A673 (cell line): ENCODE data around the gene PCED1B. TPM values are rescaled to one million over a fixed set of nuclear protein-coding genes. Genes with fewer than 3 reads are reported as not detected.

ENCODE experiments used
- BruUV-seq: library from RNA; stranded (reverse); fragments of 400-500 nt; replicated peaks from 2 replicates; lab custom pipeline; 2021; lab: Mats Ljungman, UMichigan
- CTCF ChIA-PET: fragments of 300-600 bp; sonication (Branson Sonifier 250); formaldehyde crosslinking; loops from one replicate; lab custom pipeline; 2022; ENCODE audit warnings: antibody characterized with exemption; lab: Charles Lee
- POLR2A ChIA-PET: fragments of 300-600 bp; sonication (Branson Sonifier 250); formaldehyde crosslinking; loops from one replicate; lab custom pipeline; 2022; ENCODE audit warnings: antibody characterized with exemption; ENCODE audit not compliant: low non-redundant PET; lab: Charles Lee
- DNase-seq: peaks from one replicate; pipeline ENCODE4 v3.0.0-alpha.2; 2015; ENCODE audit warnings: low spot score
- H3K27ac ChIP-seq: fragments of 200-600 bp; sonication (generic); 2 replicates; pipeline ENCODE4 v1.5.1; 2016; ENCODE audit warnings: mixed run types, low read depth, mild to moderate bottlenecking, mixed read lengths, antibody characterized with exemption, low read length; ENCODE audit not compliant: poor library complexity, severe bottlenecking
- H3K27me3 ChIP-seq: fragments of 200-600 bp; sonication (generic); replicated peaks from 2 replicates; pipeline ENCODE4 v1.6.1; 2017; ENCODE audit warnings: mixed run types, low read depth, mild to moderate bottlenecking, mixed read lengths, antibody characterized with exemption, low read length; ENCODE audit not compliant: insufficient read depth, poor library complexity
- H3K36me3 ChIP-seq: fragments of 200-600 bp; sonication (generic); 2 replicates; pipeline ENCODE4 v1.6.1; 2016; ENCODE audit warnings: mixed run types, mild to moderate bottlenecking, mixed read lengths, antibody characterized with exemption, low read length; ENCODE audit not compliant: insufficient read depth, poor library complexity, severe bottlenecking
- H3K4me1 ChIP-seq: fragments of 200-600 bp; sonication (generic); 2 replicates; pipeline ENCODE4 v1.6.1; 2017; ENCODE audit warnings: mixed run types, mild to moderate bottlenecking, mixed read lengths, antibody characterized with exemption, low read length; ENCODE audit not compliant: insufficient read depth, poor library complexity, severe bottlenecking
- H3K4me3 ChIP-seq: fragments of 200-600 bp; sonication (generic); 2 replicates; pipeline ENCODE4 v1.5.1; 2016; ENCODE audit warnings: low read depth, mixed run types, mild to moderate bottlenecking, mixed read lengths, low read length; ENCODE audit not compliant: poor library complexity, severe bottlenecking
- H3K9me3 ChIP-seq: fragments of 200-600 bp; sonication (generic); 2 replicates; pipeline ENCODE4 v1.6.1; 2016; ENCODE audit warnings: mixed run types, low read depth, mild to moderate bottlenecking, mixed read lengths, antibody characterized with exemption, low read length; ENCODE audit not compliant: poor library complexity, severe bottlenecking
- EZH2 ChIP-seq: fragments of 200-600 bp; sonication (generic); IDR thresholded peaks from 2 replicates; pipeline ENCODE4 v1.6.1; 2017; ENCODE audit warnings: borderline replicate concordance, low read depth, mild to moderate bottlenecking, mixed read lengths, antibody characterized with exemption, low read length; ENCODE audit not compliant: poor library complexity, severe bottlenecking
- intact Hi-C: fragments of 100-400 bp; cut with micrococcal nuclease; formaldehyde crosslinking; loops from one replicate; pipeline ENCODE4 v1.10.0; 2022; ENCODE audit not compliant: unreplicated experiment
- total RNA-seq: library from RNA; stranded (reverse); gene quantifications from 2 replicates; pipeline ENCODE4 v1.2.3, GENCODE V29; 2021
- TF ChIP-seq, protein P1 (sequence below): fragments of 300-800, 200-600 bp; sonication (generic); conservative IDR thresholded peaks from 2 replicates; pipeline ENCODE4 v1.5.1; 2017; ENCODE audit warnings: low read depth, mild to moderate bottlenecking, antibody characterized with exemption, low read length, moderate library complexity, mixed read lengths

PCED1B gene
- total RNA-seq, 1 experiment from 2014 or later = 3.1 TPM

DNA sequence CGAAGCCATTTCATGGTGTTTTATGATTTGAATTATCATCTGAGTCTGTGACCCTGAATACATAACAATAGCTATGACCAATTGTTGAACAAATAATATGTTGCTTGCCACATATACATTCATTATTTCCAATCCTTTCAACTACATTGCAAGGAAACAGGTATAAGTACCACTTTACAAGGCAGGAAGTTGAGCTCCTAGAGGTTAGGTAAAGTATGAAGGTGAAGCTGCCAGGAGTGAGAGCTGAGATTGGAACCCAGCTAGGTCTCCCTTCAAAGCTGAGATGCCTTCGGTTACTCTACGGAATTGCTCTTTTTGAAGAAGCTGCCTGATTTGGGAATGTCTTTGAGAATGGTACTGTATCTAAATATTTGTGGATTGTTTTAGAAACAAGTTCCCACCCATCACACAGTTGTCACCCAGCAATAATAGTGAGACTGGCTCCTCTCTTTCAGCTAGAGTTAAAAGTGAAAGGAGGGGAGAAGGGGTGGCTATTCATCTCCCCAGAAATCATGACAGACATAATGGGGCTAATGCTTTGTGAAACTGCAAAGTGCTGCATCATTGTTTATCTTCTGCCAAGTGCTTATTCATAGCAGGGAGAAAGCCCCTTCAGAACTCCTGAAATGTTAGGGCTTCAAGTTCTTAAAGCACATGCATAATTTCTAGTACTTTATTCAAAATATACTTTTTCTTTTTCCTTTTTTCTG lies 76.2 kb downstream of the PCED1B start:
- Histone ChIP-seq H3K27me3 (no peaks in the 10 kb centered on the region), H3K4me1 (no peaks in the 10 kb centered on the region), H3K27ac (no peak overlapping the region), H3K9me3 (no peaks in the 10 kb centered on the region), H3K36me3 (no peaks in the 10 kb centered on the region), H3K4me3 (no peak overlapping the region)
- ChIA-PET POLR2A (no interaction called here), CTCF (no interaction called here)
- no peak for DNase-seq
- BruUV-seq = no TSS peak
- TF ChIP-seq, protein P1, sequence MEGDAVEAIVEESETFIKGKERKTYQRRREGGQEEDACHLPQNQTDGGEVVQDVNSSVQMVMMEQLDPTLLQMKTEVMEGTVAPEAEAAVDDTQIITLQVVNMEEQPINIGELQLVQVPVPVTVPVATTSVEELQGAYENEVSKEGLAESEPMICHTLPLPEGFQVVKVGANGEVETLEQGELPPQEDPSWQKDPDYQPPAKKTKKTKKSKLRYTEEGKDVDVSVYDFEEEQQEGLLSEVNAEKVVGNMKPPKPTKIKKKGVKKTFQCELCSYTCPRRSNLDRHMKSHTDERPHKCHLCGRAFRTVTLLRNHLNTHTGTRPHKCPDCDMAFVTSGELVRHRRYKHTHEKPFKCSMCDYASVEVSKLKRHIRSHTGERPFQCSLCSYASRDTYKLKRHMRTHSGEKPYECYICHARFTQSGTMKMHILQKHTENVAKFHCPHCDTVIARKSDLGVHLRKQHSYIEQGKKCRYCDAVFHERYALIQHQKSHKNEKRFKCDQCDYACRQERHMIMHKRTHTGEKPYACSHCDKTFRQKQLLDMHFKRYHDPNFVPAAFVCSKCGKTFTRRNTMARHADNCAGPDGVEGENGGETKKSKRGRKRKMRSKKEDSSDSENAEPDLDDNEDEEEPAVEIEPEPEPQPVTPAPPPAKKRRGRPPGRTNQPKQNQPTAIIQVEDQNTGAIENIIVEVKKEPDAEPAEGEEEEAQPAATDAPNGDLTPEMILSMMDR = no peak
- TF ChIP-seq EZH2 = no peak
- intact Hi-C loops = no loop called here

DNA sequence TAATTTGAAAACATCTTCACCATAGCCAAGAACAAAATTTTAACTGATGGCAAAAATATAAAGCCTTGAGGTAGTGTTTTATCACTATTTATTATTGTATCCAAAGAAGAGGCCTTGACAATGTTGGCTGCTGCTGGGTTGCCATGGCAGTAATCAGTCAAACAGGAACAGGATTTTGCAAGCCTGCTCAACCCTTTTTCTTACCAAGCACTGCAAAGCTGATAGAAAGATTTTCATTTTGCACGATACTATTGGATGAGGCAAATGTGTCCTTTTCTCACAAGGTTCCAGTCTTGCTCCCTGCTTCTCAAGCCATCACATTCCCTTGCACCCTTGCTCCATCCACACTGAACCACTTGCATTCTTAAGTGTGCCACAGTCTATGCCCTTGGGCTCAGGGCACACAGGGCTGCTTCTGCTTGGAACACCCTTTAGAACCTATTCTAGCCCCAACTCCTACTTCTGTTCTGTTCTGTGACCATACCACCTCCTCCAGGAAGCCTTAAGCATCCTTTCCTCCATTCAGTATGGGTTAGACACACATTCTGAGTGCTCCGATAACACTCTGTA lies 76.8 kb downstream of the PCED1B start:
- H3K36me3 ChIP-seq = no peaks in the 10 kb centered on the region
- H3K27me3 ChIP-seq = no peaks in the 10 kb centered on the region
- H3K4me3 ChIP-seq = no peak overlapping the region
- no peaks in the 10 kb centered on the region for H3K9me3 ChIP-seq
- no peaks in the 10 kb centered on the region for H3K4me1 ChIP-seq
- TF ChIP-seq, protein P1 = no peak
- TF ChIP-seq EZH2 = no peak
- no peak for DNase-seq
- BruUV-seq = no TSS peak
- intact Hi-C loops = no loop called here
- POLR2A ChIA-PET = no interaction called here
- CTCF ChIA-PET = no interaction called here
- no peak overlapping the region for H3K27ac ChIP-seq

DNA sequence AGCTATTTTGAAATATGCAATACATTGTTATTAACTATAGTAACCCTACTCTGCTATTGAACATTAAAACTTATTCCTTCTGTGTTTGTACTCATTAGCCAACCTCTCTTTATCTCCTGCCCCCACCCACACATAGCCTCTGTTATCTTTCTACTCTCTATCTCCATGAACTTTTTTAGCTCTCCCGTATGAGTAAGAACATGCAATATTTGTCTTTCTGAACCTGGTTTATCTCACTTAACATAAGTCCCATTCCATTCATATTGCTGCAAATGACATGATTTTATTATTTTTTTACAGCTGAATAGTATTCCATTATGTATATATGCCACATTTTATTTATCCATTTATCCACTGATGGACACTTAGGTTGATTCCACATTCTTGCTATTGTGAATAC lies 79.4 kb downstream of the PCED1B start:
- intact Hi-C loops = no loop called here
- no peaks in the 10 kb centered on the region for H3K36me3 ChIP-seq
- CTCF ChIA-PET = no interaction called here

More for the DNA sequence above, 79.4 kb downstream of the PCED1B start:
- Histone ChIP-seq H3K27ac (no peak overlapping the region), H3K4me1 (peaks cover 5% of the 10 kb centered on the region), H3K4me3 (no peak overlapping the region), H3K9me3 (peaks cover 6% of the 10 kb centered on the region), H3K27me3 (no peaks in the 10 kb centered on the region)
- POLR2A ChIA-PET = no interaction called here
- no peak for DNase-seq
- TF ChIP-seq, protein P1 = no peak
- no peak for TF ChIP-seq EZH2
- no TSS peak for BruUV-seq
